Breast epithelium (tissue), 3 donors: Measurements from ENCODE around the gene HOXD1.

Experiments used
- POLR2A ChIP-seq: fragments of 450-650 bp; IDR thresholded peaks from one replicate; pipeline ENCODE4 v1.6.1; 2016; ENCODE audit warnings: antibody characterized with exemption, mild to moderate bottlenecking, moderate library complexity
- POLR2AphosphoS5 ChIP-seq, 3 donors: sonication (generic); formaldehyde crosslinking; IDR thresholded peaks; one replicate each; pipeline ENCODE4 v1.6.1; 2017; ENCODE audit warnings: antibody characterized with exemption in 3 of 3
- TF ChIP-seq, protein P1 (sequence below), 3 donors: fragments of 450-650 bp; IDR thresholded peaks; one replicate each; pipeline ENCODE4 v1.5.1; 2016 to 2017; ENCODE audit warnings: antibody characterized with exemption in 3 of 3, mild to moderate bottlenecking in 3 of 3, moderate library complexity in 3 of 3

DNA sequence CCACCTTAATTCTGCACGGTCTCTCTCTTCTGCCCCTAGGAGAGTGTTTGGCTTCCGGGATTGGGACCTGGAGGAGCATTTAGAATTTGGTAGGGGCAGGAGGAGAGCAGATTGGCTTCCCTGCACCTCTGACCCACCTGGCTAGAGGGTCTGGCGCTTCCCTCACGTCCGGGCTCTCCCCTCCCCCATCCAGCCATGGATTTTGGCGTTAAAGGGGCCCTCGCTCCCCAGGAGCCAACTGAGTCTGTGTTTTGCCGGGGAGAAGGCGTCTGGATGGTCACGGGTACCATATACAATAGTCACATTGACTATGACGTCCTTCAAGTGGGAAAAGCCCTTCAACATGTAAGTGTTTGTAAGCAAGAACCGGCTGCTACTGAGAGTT is 24.8 kb upstream of the HOXD1 start:
- TF ChIP-seq POLR2A: no peak
- TF ChIP-seq, protein P1, sequence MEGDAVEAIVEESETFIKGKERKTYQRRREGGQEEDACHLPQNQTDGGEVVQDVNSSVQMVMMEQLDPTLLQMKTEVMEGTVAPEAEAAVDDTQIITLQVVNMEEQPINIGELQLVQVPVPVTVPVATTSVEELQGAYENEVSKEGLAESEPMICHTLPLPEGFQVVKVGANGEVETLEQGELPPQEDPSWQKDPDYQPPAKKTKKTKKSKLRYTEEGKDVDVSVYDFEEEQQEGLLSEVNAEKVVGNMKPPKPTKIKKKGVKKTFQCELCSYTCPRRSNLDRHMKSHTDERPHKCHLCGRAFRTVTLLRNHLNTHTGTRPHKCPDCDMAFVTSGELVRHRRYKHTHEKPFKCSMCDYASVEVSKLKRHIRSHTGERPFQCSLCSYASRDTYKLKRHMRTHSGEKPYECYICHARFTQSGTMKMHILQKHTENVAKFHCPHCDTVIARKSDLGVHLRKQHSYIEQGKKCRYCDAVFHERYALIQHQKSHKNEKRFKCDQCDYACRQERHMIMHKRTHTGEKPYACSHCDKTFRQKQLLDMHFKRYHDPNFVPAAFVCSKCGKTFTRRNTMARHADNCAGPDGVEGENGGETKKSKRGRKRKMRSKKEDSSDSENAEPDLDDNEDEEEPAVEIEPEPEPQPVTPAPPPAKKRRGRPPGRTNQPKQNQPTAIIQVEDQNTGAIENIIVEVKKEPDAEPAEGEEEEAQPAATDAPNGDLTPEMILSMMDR (IDR thresholded peaks at IDR 0.05): no peak
- TF ChIP-seq POLR2AphosphoS5 (IDR thresholded peaks at IDR 0.05): no peak
